ENCODE results near the gene C21orf91.

The C21orf91 gene

GRCh38 chr21:17745086-17745485, 74.1 kb downstream of the C21orf91 start:
- Mint-ChIP-seq H3K27ac (no peak overlapping the region), H3K9me3 (peaks cover 21% of the 10 kb centered on the region), H3K27me3 (ENCODE audit: low read depth) (no peaks in the 10 kb centered on the region), H3K4me1 (no peaks in the 10 kb centered on the region), H3K36me3 (ENCODE audit: low read depth) (no peaks in the 10 kb centered on the region), H3K4me3 (no peak overlapping the region)
- no peak for TF ChIP-seq CTCF (IDR thresholded peaks at IDR 0.05; ENCODE audit: unreplicated experiment in 3 of 3)

- Mint-ChIP-seq H3K4me1 (no peaks in the 10 kb centered on the region), H3K27me3 (ENCODE audit: low read depth) (peaks cover 3% of the 10 kb centered on the region), H3K36me3 (ENCODE audit: low read depth) (no peaks in the 10 kb centered on the region), H3K4me3 (no peak overlapping the region), H3K9me3 (peaks cover 14% of the 10 kb centered on the region), H3K27ac (peak overlapping the region in 1 of 3 experiments; percentile 8)
- no peak for TF ChIP-seq CTCF (IDR thresholded peaks at IDR 0.05; ENCODE audit: unreplicated experiment in 3 of 3)
These were observed 76.1 kb downstream of the C21orf91 start for GRCh38 chr21:17742940-17743592.

GRCh38 chr21:17742181-17742580, 77.0 kb downstream of the C21orf91 start:
- H3K9me3 Mint-ChIP-seq = peaks cover 14% of the 10 kb centered on the region
- peaks cover 3% of the 10 kb centered on the region for H3K27me3 Mint-ChIP-seq (ENCODE audit: low read depth)
- peak overlapping the region; percentile 60 to 87 (median 74) for H3K27ac Mint-ChIP-seq
- H3K36me3 Mint-ChIP-seq (ENCODE audit: low read depth) = no peaks in the 10 kb centered on the region
- H3K4me3 Mint-ChIP-seq = no peak overlapping the region
- no peak for TF ChIP-seq CTCF (IDR thresholded peaks at IDR 0.05; ENCODE audit: unreplicated experiment in 3 of 3)
- no peaks in the 10 kb centered on the region for H3K4me1 Mint-ChIP-seq
